Chondrocyte (in vitro differentiated cells): ENCODE results near the gene LRMDA. TPM values are rescaled to one million over a fixed set of nuclear protein-coding genes. Genes with fewer than 3 reads are reported as not detected.

Experiments
- DNase-seq: peaks from one replicate; pipeline ENCODE4 v3.0.0; 2021; ENCODE audit warnings: mixed read lengths, low spot score
- H3K27ac Mint-ChIP-seq: one replicate; pipeline ENCODE4 v1.8.0; 2021; ENCODE audit warnings: mild to moderate bottlenecking, moderate library complexity, mixed read lengths; ENCODE audit not compliant: unreplicated experiment
- H3K27me3 Mint-ChIP-seq: 2 replicates; pipeline ENCODE4 v1.8.0; 2021; ENCODE audit warnings: low read depth, mixed read lengths
- H3K36me3 Mint-ChIP-seq: 2 replicates; pipeline ENCODE4 v1.8.0; 2021; ENCODE audit warnings: low read depth, mixed read lengths
- H3K4me1 Mint-ChIP-seq: 2 replicates; pipeline ENCODE4 v1.8.0; 2021; ENCODE audit warnings: low read depth, mild to moderate bottlenecking, mixed read lengths
- H3K4me3 Mint-ChIP-seq: one replicate; pipeline ENCODE4 v1.8.0; 2021; ENCODE audit warnings: mild to moderate bottlenecking, moderate library complexity, mixed read lengths; ENCODE audit not compliant: unreplicated experiment
- H3K9me3 Mint-ChIP-seq: 2 replicates; pipeline ENCODE4 v1.8.0; 2021; ENCODE audit warnings: low read depth, mixed read lengths
- total RNA-seq: library from RNA; stranded (reverse); gene quantifications from 3 replicates; pipeline ENCODE4 v1.2.1, GENCODE V29; 2021
- TF ChIP-seq, protein P1 (sequence below): fragments of 200-600 bp; sonication (generic); IDR thresholded peaks from 2 replicates; pipeline ENCODE4 v1.5.0; 2021; ENCODE audit warnings: antibody characterized with exemption, mild to moderate bottlenecking, moderate library complexity

Gene LRMDA
- total RNA-seq, 1 donor from 2014 or later = 2.8 TPM

DNA sequence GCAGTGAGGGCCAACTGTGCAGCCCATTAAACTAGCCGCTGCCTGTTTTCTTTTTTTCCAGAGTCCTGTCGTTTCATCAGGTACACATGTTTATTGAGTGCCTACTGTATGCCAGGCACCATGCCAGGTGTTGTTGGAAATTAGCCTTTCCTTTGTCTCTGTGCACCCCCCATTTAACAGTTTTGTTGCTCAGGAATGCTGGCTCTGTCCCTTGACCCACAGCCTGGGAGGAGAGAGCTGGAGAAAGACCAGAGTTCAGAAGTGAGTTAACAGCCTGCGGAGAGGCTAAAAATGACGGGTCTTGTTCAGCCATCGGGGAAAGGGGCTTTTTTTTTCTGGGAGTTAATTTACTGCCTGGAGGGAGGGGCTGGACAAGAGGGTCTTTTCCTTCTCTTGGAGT, 1.3 kb downstream of the LRMDA start:
- TF ChIP-seq, protein P1, sequence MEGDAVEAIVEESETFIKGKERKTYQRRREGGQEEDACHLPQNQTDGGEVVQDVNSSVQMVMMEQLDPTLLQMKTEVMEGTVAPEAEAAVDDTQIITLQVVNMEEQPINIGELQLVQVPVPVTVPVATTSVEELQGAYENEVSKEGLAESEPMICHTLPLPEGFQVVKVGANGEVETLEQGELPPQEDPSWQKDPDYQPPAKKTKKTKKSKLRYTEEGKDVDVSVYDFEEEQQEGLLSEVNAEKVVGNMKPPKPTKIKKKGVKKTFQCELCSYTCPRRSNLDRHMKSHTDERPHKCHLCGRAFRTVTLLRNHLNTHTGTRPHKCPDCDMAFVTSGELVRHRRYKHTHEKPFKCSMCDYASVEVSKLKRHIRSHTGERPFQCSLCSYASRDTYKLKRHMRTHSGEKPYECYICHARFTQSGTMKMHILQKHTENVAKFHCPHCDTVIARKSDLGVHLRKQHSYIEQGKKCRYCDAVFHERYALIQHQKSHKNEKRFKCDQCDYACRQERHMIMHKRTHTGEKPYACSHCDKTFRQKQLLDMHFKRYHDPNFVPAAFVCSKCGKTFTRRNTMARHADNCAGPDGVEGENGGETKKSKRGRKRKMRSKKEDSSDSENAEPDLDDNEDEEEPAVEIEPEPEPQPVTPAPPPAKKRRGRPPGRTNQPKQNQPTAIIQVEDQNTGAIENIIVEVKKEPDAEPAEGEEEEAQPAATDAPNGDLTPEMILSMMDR = no peak
- H3K27ac Mint-ChIP-seq = no peak overlapping the region
- peaks cover 5% of the 10 kb centered on the region for H3K4me1 Mint-ChIP-seq
- no peaks in the 10 kb centered on the region for H3K9me3 Mint-ChIP-seq
- H3K4me3 Mint-ChIP-seq = no peak overlapping the region
- peaks cover 43% of the 10 kb centered on the region for H3K27me3 Mint-ChIP-seq
- H3K36me3 Mint-ChIP-seq = no peaks in the 10 kb centered on the region
- no peak for DNase-seq

DNA sequence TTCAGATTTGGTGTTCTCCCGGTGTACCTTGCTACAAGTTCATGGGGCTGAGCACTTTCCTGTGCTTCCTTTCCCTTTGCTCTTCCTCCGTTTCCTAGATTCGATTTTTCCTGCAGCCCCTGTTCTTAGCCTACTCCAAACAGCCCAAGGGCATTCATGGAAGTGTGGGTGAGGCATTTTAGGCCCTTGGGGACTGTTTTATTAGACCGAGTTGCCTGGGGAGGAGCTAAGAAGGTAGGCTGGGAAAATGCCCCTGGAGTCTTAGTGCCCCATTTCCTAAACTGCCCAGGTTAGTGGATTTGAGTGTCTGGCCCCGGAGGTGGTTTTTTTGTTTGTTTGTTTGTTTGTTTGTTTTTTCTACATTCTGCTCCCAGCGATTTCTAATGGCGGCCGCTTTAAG, 1.8 kb downstream of the LRMDA start:
- H3K9me3 Mint-ChIP-seq = no peaks in the 10 kb centered on the region
- no peaks in the 10 kb centered on the region for H3K36me3 Mint-ChIP-seq
- H3K4me3 Mint-ChIP-seq = no peak overlapping the region
- TF ChIP-seq, protein P1 = no peak
- no peak for DNase-seq
- H3K4me1 Mint-ChIP-seq = peaks cover 5% of the 10 kb centered on the region
- peaks cover 47% of the 10 kb centered on the region for H3K27me3 Mint-ChIP-seq
- no peak overlapping the region for H3K27ac Mint-ChIP-seq

DNA sequence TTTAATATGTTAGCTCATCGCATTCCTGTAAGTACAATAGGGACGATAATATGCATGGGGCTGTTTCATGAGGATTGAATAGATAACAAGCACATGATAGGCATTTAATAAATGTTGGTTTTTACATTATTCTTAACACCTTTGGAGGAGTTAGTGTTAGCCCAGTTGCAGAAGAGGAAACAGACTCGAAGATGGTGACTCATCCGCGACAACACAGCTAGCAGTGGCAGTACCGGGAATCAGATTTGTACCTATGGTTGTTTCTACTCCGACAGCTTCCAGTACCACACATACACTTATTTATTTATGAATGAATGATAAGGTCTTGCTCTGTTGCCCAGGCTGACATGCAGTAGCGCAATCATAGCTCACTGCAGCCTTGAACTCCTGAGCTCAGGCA, 2.9 kb downstream of the LRMDA start:
- Mint-ChIP-seq H3K27me3 (peaks cover 45% of the 10 kb centered on the region), H3K9me3 (no peaks in the 10 kb centered on the region), H3K4me3 (no peak overlapping the region), H3K27ac (no peak overlapping the region), H3K36me3 (no peaks in the 10 kb centered on the region), H3K4me1 (peaks cover 5% of the 10 kb centered on the region)
- TF ChIP-seq, protein P1 = no peak
- DNase-seq = no peak

DNA sequence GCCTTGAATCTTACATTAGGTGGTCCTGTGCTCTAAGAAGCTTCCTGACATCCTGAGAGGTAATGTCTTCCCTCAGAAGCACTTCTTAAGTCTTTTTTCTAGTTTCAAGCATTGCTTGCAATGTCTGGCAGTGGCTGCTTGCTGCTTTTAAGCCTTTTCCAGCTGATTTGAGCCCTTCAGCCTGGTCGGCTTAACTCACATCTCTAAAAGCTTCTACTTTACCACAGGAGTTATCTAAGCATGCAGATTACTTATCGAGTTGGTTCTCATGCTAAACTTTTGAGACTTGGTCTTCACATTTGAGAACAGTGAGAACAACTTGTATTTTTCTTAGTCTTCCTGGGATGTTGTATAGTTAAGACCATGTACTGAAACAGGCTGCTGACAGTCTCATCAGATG, 3.9 kb downstream of the LRMDA start:
- Mint-ChIP-seq H3K36me3 (no peaks in the 10 kb centered on the region), H3K27ac (no peak overlapping the region), H3K27me3 (peaks cover 49% of the 10 kb centered on the region), H3K9me3 (no peaks in the 10 kb centered on the region), H3K4me3 (no peak overlapping the region), H3K4me1 (peaks cover 5% of the 10 kb centered on the region)
- no peak for DNase-seq
- TF ChIP-seq, protein P1 = no peak

DNA sequence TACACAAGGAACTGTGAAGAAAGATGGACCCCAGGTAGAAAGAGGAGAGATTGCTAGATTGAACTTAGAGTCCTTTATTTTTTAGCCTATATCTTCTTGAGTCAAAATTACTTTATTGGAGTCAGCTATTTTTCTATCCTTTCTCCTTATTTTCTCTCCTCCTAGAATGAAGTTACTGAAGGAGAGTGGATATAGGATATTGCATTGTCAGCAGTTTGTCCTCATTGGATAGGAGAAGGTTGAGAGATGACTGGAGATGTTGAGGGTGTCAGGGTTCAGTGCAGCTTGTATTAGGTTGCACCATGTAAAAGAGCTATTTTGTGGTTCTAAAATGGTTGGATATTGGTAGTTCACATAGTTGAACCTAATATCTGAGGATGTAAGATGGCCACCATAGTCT, 5.5 kb downstream of the LRMDA start:
- Mint-ChIP-seq H3K4me1 (peaks cover under 1% of the 10 kb centered on the region), H3K4me3 (no peak overlapping the region), H3K27ac (no peak overlapping the region), H3K27me3 (peaks cover 46% of the 10 kb centered on the region), H3K36me3 (no peaks in the 10 kb centered on the region), H3K9me3 (peaks cover under 1% of the 10 kb centered on the region)
- TF ChIP-seq, protein P1 = no peak
- DNase-seq = no peak
